Measurements from ENCODE around the gene ACSL1. TPM values are rescaled to one million over a fixed set of nuclear protein-coding genes. Genes with fewer than 3 reads are reported as not detected.

ACSL1 gene
- total and polyA plus RNA-seq, 2 experiments from 2014 or later, result 121 to 168 TPM

GRCh38 chr4:184803133-184803532 lies 22.6 kb downstream of the ACSL1 start:
- TF ChIP-seq EZH2 (IDR thresholded peaks at IDR 0.05; ENCODE audit: borderline replicate concordance), result no peak
- TF ChIP-seq CTCF (IDR thresholded peaks at IDR 0.05; ENCODE audit: poor library complexity), result no peak
- TF ChIP-seq EZH2phosphoT487 (IDR thresholded peaks at IDR 0.05; ENCODE audit: low read depth, severe bottlenecking, unreplicated experiment), result no peak
- no peak for DNase-seq (ENCODE audit: low spot score)
- H4K20me1 ChIP-seq (ENCODE audit: insufficient read depth, poor library complexity, severe bottlenecking), result peaks cover 2% of the 10 kb centered on the region
- H3K9me3 ChIP-seq (ENCODE audit: low read depth), result no peaks in the 10 kb centered on the region
- H3K36me3 ChIP-seq (replicated peaks; ENCODE audit: insufficient read depth, low read depth), result no peaks in the 10 kb centered on the region
- H3K4me3 ChIP-seq, result no peak overlapping the region
- WGBS (ENCODE audit: low lambda C conversion rate, missing lambda C conversion rate), result 95% methylated on average over 16 of the region's 16 CpGs
- H3K27ac ChIP-seq, result peak overlapping the region; percentile 36
- peaks cover 41% of the 10 kb centered on the region for H3K4me1 ChIP-seq (ENCODE audit: insufficient read depth)
- no peak overlapping the region for H2AFZ ChIP-seq
- peak overlapping the region; percentile 54 for H3K4me2 ChIP-seq
- no peaks in the 10 kb centered on the region for H3K27me3 ChIP-seq
- no peaks in the 10 kb centered on the region for H3K9me2 ChIP-seq (replicated peaks; ENCODE audit: insufficient read depth)
- H3K79me2 ChIP-seq, result peaks cover 37% of the 10 kb centered on the region

GRCh38 chr4:184802697-184803015 lies 23.1 kb downstream of the ACSL1 start:
- peaks cover 36% of the 10 kb centered on the region for H3K4me1 ChIP-seq (ENCODE audit: insufficient read depth)

GRCh38 chr4:184801781-184802696 lies 23.7 kb downstream of the ACSL1 start:
- TF ChIP-seq EZH2phosphoT487 (IDR thresholded peaks at IDR 0.05; ENCODE audit: low read depth, severe bottlenecking, unreplicated experiment), result no peak
- no peak for TF ChIP-seq EZH2 (IDR thresholded peaks at IDR 0.05; ENCODE audit: borderline replicate concordance)
- no peak for TF ChIP-seq CTCF (IDR thresholded peaks at IDR 0.05; ENCODE audit: poor library complexity)
- no peak for DNase-seq (ENCODE audit: low spot score)
- no peak overlapping the region for H2AFZ ChIP-seq
- WGBS (ENCODE audit: low lambda C conversion rate, missing lambda C conversion rate), result 72% methylated on average over 10 of the region's 10 CpGs
- H3K9me2 ChIP-seq (replicated peaks; ENCODE audit: insufficient read depth), result no peaks in the 10 kb centered on the region
- H3K27me3 ChIP-seq, result no peaks in the 10 kb centered on the region
- H3K4me1 ChIP-seq (ENCODE audit: insufficient read depth), result peaks cover 30% of the 10 kb centered on the region
- peak overlapping the region; percentile 36 for H3K27ac ChIP-seq
- H4K20me1 ChIP-seq (ENCODE audit: insufficient read depth, poor library complexity, severe bottlenecking), result peaks cover 2% of the 10 kb centered on the region
- peaks cover 33% of the 10 kb centered on the region for H3K79me2 ChIP-seq
- peak overlapping the region; percentile 54 for H3K4me2 ChIP-seq
- H3K9me3 ChIP-seq (ENCODE audit: low read depth), result no peaks in the 10 kb centered on the region
- H3K4me3 ChIP-seq, result no peak overlapping the region
- H3K36me3 ChIP-seq (replicated peaks; ENCODE audit: insufficient read depth, low read depth), result no peaks in the 10 kb centered on the region

More at GRCh38 chr4:184802697-184803015, 23.1 kb downstream of the ACSL1 start:
- DNase-seq (ENCODE audit: low spot score), result no peak
- Histone ChIP-seq H3K36me3 (replicated peaks; ENCODE audit: insufficient read depth, low read depth) (no peaks in the 10 kb centered on the region), H3K9me3 (ENCODE audit: low read depth) (no peaks in the 10 kb centered on the region), H2AFZ (no peak overlapping the region), H4K20me1 (ENCODE audit: insufficient read depth, poor library complexity, severe bottlenecking) (peaks cover 2% of the 10 kb centered on the region), H3K27ac (peak overlapping the region; percentile 36), H3K27me3 (no peaks in the 10 kb centered on the region), H3K4me3 (no peak overlapping the region), H3K9me2 (replicated peaks; ENCODE audit: insufficient read depth) (no peaks in the 10 kb centered on the region), H3K79me2 (peaks cover 39% of the 10 kb centered on the region), H3K4me2 (peak overlapping the region; percentile 54)
- WGBS (ENCODE audit: low lambda C conversion rate, missing lambda C conversion rate), result 92% methylated on average over 9 of the region's 9 CpGs
- TF ChIP-seq CTCF (IDR thresholded peaks at IDR 0.05; ENCODE audit: poor library complexity) (no peak), EZH2 (IDR thresholded peaks at IDR 0.05; ENCODE audit: borderline replicate concordance) (no peak), EZH2phosphoT487 (IDR thresholded peaks at IDR 0.05; ENCODE audit: low read depth, severe bottlenecking, unreplicated experiment) (no peak)

Data from hepatocyte (in vitro differentiated cells).